SU-DHL-6 (cell line): Measurements from ENCODE around the gene LRRC40.

Experiments used
- H2AFZ ChIP-seq: fragments of 200-600 bp; sonication (generic); 2 replicates; pipeline ENCODE4 v1.6.1; 2014; ENCODE audit warnings: low read depth, mild to moderate bottlenecking, moderate library complexity, mixed read lengths, antibody characterized with exemption, low read length; ENCODE audit not compliant: severe bottlenecking
- H3F3A ChIP-seq: fragments of 200-600 bp; shearing (Covaris generic); 2 replicates; pipeline ENCODE4 v1.6.0; 2016; ENCODE audit warnings: antibody characterized with exemption, mild to moderate bottlenecking; ENCODE audit not compliant: insufficient read depth
- H3K27ac ChIP-seq: fragments of 200-600 bp; sonication (generic); 2 replicates; pipeline ENCODE4 v1.5.1; 2016; ENCODE audit warnings: low read depth, mild to moderate bottlenecking, low read length, moderate library complexity, mixed read lengths
- H3K27me3 ChIP-seq: fragments of 200-600 bp; sonication (generic), shearing (Covaris generic); 2 replicates; pipeline ENCODE4 v1.6.0; 2014; ENCODE audit warnings: mild to moderate bottlenecking, low read length
- H3K36me3 ChIP-seq: fragments of 200-600 bp; sonication (generic); 2 replicates; pipeline ENCODE4 v1.6.1; 2014; ENCODE audit warnings: mild to moderate bottlenecking, low read length, mixed read lengths
- H3K4me2 ChIP-seq: fragments of 300-600, 200-600 bp; shearing (Covaris generic), sonication (generic); 2 replicates; pipeline ENCODE4 v1.6.0; 2014; ENCODE audit warnings: low read length, low read depth, mild to moderate bottlenecking; ENCODE audit not compliant: poor library complexity, severe bottlenecking
- H3K4me3 ChIP-seq: fragments of 200-600 bp; sonication (generic); 2 replicates; pipeline ENCODE4 v1.5.1; 2014; ENCODE audit warnings: antibody characterized with exemption, low read length, mild to moderate bottlenecking, mixed read lengths; ENCODE audit not compliant: insufficient read depth, poor library complexity, severe bottlenecking
- H3K79me2 ChIP-seq: fragments of 200-600 bp; sonication (generic); 2 replicates; pipeline ENCODE4 v1.6.1; 2014; ENCODE audit warnings: mild to moderate bottlenecking, low read length, moderate library complexity; ENCODE audit not compliant: insufficient read depth
- H3K9ac ChIP-seq: fragments of 200-600 bp; sonication (generic); 2 replicates; pipeline ENCODE4 v1.7.0; 2014; ENCODE audit warnings: mild to moderate bottlenecking, low read length
- H3K9me2 ChIP-seq: fragments of 200-600 bp; sonication (generic); replicated peaks from 2 replicates; pipeline ENCODE4 v1.6.1; 2014; ENCODE audit warnings: low read length; ENCODE audit not compliant: insufficient read depth
- H3K9me3 ChIP-seq: fragments of 200-600 bp; sonication (generic); 2 replicates; pipeline ENCODE4 v1.6.1; 2014; ENCODE audit warnings: low read length, mixed read lengths; ENCODE audit not compliant: insufficient read depth
- H4K20me1 ChIP-seq: fragments of 200-600 bp; sonication (generic); 2 replicates; pipeline ENCODE4 v1.6.1; 2014; ENCODE audit warnings: low read depth, mild to moderate bottlenecking, antibody characterized with exemption, low read length, moderate library complexity, mixed read lengths
- CTCF ChIP-seq: fragments of 200-600 bp; sonication (generic); IDR thresholded peaks from one replicate; pipeline ENCODE4 v1.5.1; 2017; ENCODE audit warnings: antibody characterized with exemption, mild to moderate bottlenecking, low read length, moderate library complexity; ENCODE audit not compliant: insufficient read depth, poor library complexity, severe bottlenecking
- EZH2phosphoT487 ChIP-seq: fragments of 200-600 bp; sonication (generic), shearing (Covaris generic); conservative IDR thresholded peaks from 2 replicates; pipeline ENCODE4 v1.6.1; 2018; ENCODE audit warnings: mild to moderate bottlenecking, antibody characterized with exemption, low read length, moderate library complexity, mixed read lengths

The LRRC40 gene

GRCh38 chr1:70101231-70101630 is 104.1 kb downstream of the LRRC40 start:
- Histone ChIP-seq H2AFZ (no peak overlapping the region), H3F3A (no peaks in the 10 kb centered on the region), H3K79me2 (no peaks in the 10 kb centered on the region), H3K9me3 (no peaks in the 10 kb centered on the region), H4K20me1 (no peaks in the 10 kb centered on the region), H3K36me3 (no peaks in the 10 kb centered on the region), H3K4me3 (no peak overlapping the region), H3K27ac (no peak overlapping the region), H3K9ac (no peak overlapping the region), H3K4me2 (no peak overlapping the region), H3K27me3 (no peaks in the 10 kb centered on the region), H3K9me2 (no peaks in the 10 kb centered on the region)
- TF ChIP-seq CTCF, result no peak
- TF ChIP-seq EZH2phosphoT487, result no peak
